GM12892 (cell line): ENCODE measurements around the gene FAM9A.

Experiments
- POLR2A ChIP-seq: IDR thresholded peaks from 2 replicates; pipeline ENCODE4 v1.6.1; 2011; ENCODE audit warnings: low read depth, low read length, control low read depth
- POLR2AphosphoS5 ChIP-seq: IDR thresholded peaks from 2 replicates; pipeline ENCODE4 v1.6.1; 2011; ENCODE audit warnings: low read depth, low read length, control low read depth

DNA sequence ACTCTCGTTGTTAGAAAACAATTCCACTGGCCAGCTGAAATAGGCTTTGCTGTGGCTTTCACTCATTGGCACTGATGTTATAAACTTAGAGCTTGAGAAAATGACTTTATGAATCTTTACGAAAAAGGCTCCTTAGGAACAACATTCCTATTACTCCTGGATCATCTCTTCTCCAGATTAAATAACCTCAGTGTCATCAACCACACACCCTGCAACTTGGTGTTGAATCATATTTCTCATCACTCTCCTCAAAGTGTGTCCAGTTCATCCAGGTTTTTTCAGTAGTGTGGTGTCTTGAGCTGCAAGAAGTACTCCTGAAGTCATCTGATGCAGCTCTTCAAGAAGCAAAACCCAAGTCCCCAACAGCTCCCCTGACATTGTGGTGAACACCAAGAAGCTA lies 41.2 kb downstream of the FAM9A start:
- TF ChIP-seq POLR2AphosphoS5 (no peak), POLR2A (no peak)
